Measurements from ENCODE around the gene ACTR5. TPM values are rescaled to one million over a fixed set of nuclear protein-coding genes. Genes with fewer than 3 reads are reported as not detected.
A peak's percentile ranks its signal among the peaks of the same experiment; 100 is the strongest.

ACTR5 gene
- total RNA-seq, 1 experiment from 2014 or later = 9.8 TPM

- H3K4me1 Mint-ChIP-seq = peaks cover 9% of the 10 kb centered on the region; the same call in 1 of the 2 replicates
- no peak for ATAC-seq
- H3K27me3 Mint-ChIP-seq (ENCODE audit: low read depth) = no peaks in the 10 kb centered on the region
- no peaks in the 10 kb centered on the region for H3K9me3 Mint-ChIP-seq
- H3K36me3 Mint-ChIP-seq = peaks cover 48% of the 10 kb centered on the region
- H3K27ac Mint-ChIP-seq = peak overlapping the region; percentile 63; the same call in 1 of the 2 replicates
- POLR2A ChIA-PET = no interaction called here
- TF ChIP-seq TP53 (CRISPR knock-in tag; IDR thresholded peaks at IDR 0.05) = no peak
- TF ChIP-seq PREB (CRISPR knock-in tag; IDR thresholded peaks at IDR 0.05; ENCODE audit: borderline replicate concordance) = no peak
- TF ChIP-seq ATF3 (CRISPR knock-in tag; conservative IDR thresholded peaks at IDR 0.05) = no peak
- TF ChIP-seq FOXP4 (CRISPR knock-in tag; IDR thresholded peaks at IDR 0.05) = no peak
- TF ChIP-seq ZBTB43 (CRISPR knock-in tag; IDR thresholded peaks at IDR 0.05) = no peak
- TF ChIP-seq ZNF232 (CRISPR knock-in tag; IDR thresholded peaks at IDR 0.05) = no peak
- TF ChIP-seq RORB (CRISPR knock-in tag; IDR thresholded peaks at IDR 0.05) = no peak
- no peak for TF ChIP-seq EMX1 (CRISPR knock-in tag; IDR thresholded peaks at IDR 0.05)
- TF ChIP-seq SOX15 (CRISPR knock-in tag; IDR thresholded peaks at IDR 0.05) = no peak
- no peak for TF ChIP-seq USF1 (CRISPR knock-in tag; IDR thresholded peaks at IDR 0.05)
- no peak for TF ChIP-seq MYBL2 (CRISPR knock-in tag; IDR thresholded peaks at IDR 0.05)
- no peak for TF ChIP-seq GTF2I (CRISPR knock-in tag; conservative IDR thresholded peaks at IDR 0.05)
- no peak for TF ChIP-seq ELF4 (CRISPR knock-in tag; IDR thresholded peaks at IDR 0.05; ENCODE audit: low read depth)
- TF ChIP-seq ZNF532 (CRISPR knock-in tag; IDR thresholded peaks at IDR 0.05; ENCODE audit: borderline replicate concordance) = no peak
- TF ChIP-seq ZBTB21 (CRISPR knock-in tag; IDR thresholded peaks at IDR 0.05; ENCODE audit: borderline replicate concordance) = no peak
- TF ChIP-seq ZNF263 (CRISPR knock-in tag; IDR thresholded peaks at IDR 0.05; ENCODE audit: low read depth) = no peak
- no peak for TF ChIP-seq ZNF317 (CRISPR knock-in tag; IDR thresholded peaks at IDR 0.05; ENCODE audit: borderline replicate concordance, low read depth)
- no peak for TF ChIP-seq ERG (CRISPR knock-in tag; IDR thresholded peaks at IDR 0.05)
- no peak for TF ChIP-seq NFATC4 (CRISPR knock-in tag; IDR thresholded peaks at IDR 0.05)
- no peak for TF ChIP-seq CREM (CRISPR knock-in tag; IDR thresholded peaks at IDR 0.05)
- CTCF ChIA-PET = interaction anchor here (1.1 to 2.4 kb wide), 2 partner anchors 34 to 39 kb away, joined by 4 to 7 read pairs; no protein-coding TSS in a partner anchor
- no peak overlapping the region for H3K4me3 Mint-ChIP-seq
- no peak for DNase-seq (ENCODE audit: low spot score)
These were observed 16.5 kb downstream of the ACTR5 start for GRCh38 chr20:38764567-38765318.
